Fibroblast of skin of left biceps (primary cell): ENCODE results near the gene PSMA8.
"Not testable (repeated sequence)": the region's sequence is repeated elsewhere in the genome, so short reads cannot be mapped to it uniquely, and the experiment has no call there.

Source experiments
- DNase-seq, 2 experiments: peaks; one replicate each; pipeline ENCODE4 v3.0.0-alpha.2; 2013; ENCODE audit warnings: low read depth in 2 of 2

PSMA8 gene

DNA sequence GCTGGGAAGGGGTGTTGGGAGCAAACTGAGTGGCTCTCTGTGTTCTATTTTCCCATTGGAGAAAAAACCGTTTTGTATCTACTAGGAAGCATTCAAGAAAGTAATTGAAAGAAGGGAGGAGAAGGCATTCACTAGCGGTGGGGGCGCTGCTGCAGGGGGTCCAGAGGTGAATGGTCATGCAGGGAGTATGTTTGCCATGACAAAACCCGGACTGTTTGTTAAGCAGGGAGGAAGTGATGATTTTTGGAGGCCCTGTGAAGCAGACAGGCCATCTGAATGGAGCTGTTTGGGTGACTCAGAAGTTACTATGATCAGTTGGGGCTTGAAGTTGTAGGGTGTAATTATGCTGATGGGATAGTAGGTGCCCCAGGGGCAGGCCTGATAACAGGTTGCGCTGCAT is 99.5 kb downstream of the PSMA8 start:
- DNase-seq: no peak

DNA sequence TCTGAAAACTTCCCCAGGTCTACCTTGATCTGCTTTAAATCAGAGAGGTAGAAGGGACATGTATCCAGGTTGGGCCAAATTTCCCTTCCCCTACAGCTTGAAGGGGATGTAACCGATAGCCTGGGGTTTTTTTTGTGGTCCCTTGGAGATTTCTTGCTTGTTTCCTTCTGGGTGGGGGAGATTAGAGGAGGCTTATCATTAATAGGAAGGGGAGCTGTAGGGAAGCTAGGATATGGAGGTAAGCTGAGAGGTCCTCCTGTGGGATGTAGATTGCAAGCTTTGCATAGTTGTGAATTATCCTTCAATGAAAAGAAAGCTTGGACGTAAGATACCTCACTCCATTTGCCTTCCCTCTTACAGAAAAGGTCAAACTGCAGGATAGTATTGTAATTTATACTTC is 103.7 kb downstream of the PSMA8 start:
- DNase-seq: not testable (repeated sequence)

DNA sequence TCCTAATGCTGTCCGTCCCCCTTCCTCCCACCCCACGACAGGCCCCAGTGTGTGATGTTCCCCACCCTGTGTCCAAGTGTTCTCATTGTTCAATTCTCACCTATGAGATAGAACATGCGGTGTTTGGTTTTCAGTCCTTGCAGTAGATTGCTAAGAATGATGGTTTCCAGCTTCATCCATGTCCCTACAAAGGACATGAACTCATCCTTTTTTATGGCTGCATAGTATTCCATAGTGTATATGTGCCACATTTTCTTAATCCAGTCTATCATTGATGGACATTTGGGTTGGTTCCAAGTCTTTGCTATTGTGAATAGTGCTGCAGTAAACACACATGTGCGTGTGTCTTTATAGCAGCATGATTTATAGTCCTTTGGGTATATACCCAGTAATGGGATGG is 105.0 kb downstream of the PSMA8 start:
- not testable (repeated sequence) for DNase-seq

DNA sequence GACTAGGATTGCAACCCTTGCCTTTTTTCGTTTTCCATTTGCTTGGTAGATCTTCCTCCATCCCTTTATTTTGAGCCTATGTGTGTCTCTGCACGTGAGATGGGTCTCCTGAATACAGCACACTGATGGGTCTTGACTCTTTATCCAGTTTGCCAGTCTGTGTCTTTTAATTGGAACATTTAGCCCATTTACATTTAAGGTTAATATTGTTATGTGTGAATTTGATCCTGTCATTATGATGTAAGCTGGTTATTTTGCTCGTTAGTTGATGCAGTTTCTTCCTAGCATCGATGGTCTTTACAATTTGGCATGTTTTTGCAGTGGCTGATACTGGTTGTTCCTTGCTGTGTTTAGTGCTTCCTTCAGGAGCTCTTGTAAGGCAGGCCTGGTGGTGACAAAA is 108.7 kb downstream of the PSMA8 start:
- not testable (repeated sequence) for DNase-seq
